ENCODE measurements around the gene DES.

GRCh38 chr2:219402665-219403515, 15.3 kb upstream of the DES start:
- no peak for TF ChIP-seq POLR2AphosphoS5 (IDR thresholded peaks at IDR 0.05; ENCODE audit: low read depth, low read length)
- TF ChIP-seq SIN3A (IDR thresholded peaks at IDR 0.05; ENCODE audit: borderline replicate concordance, insufficient read depth, low read length): no peak
- TF ChIP-seq REST (IDR thresholded peaks at IDR 0.05; ENCODE audit: insufficient read depth in 1 of 2, low read depth in 2 of 2, low read length in 2 of 2): no peak
- no peak for TF ChIP-seq TAF1 (IDR thresholded peaks at IDR 0.05; ENCODE audit: borderline replicate concordance, insufficient read depth, low read length)

All from PFSK-1 (cell line).